GM19238 (cell line): ENCODE data around the gene NPTXR.

ENCODE experiments used
- DNase-seq: peaks from one replicate; pipeline ENCODE4 v3.0.0; 2011; ENCODE audit warnings: low spot score; ENCODE audit not compliant: insufficient read length

The NPTXR gene

GRCh38 chr22:38843657-38844314 lies at the start of gene NPTXR:
TSS of gene NPTXR (minus strand) at chr22:38844028.
- DNase-seq, result no peak

- DNase-seq, result no peak
Measured at GRCh38 chr22:38891256-38891655, 47.4 kb upstream of the NPTXR start.

GRCh38 chr22:38890377-38890776 lies 46.5 kb upstream of the NPTXR start:
- DNase-seq, result no peak

- no peak for DNase-seq
Measured at GRCh38 chr22:38886333-38886732, 42.5 kb upstream of the NPTXR start.

- no peak for DNase-seq
Measured at GRCh38 chr22:38882972-38883622, 39.3 kb upstream of the NPTXR start.

- DNase-seq, result no peak
Measured at GRCh38 chr22:38881997-38882879, 38.4 kb upstream of the NPTXR start.

GRCh38 chr22:38881464-38881871 lies 37.6 kb upstream of the NPTXR start:
- no peak for DNase-seq

- no peak for DNase-seq
Measured at GRCh38 chr22:38879961-38880360, 36.1 kb upstream of the NPTXR start.

GRCh38 chr22:38879108-38879729 lies 35.4 kb upstream of the NPTXR start:
- DNase-seq, result no peak

- DNase-seq, result no peak
Measured at GRCh38 chr22:38878001-38878400, 34.2 kb upstream of the NPTXR start.

- no peak for DNase-seq
Measured at GRCh38 chr22:38874529-38875222, 30.8 kb upstream of the NPTXR start.

- DNase-seq, result no peak
Measured at GRCh38 chr22:38873469-38874411, 29.9 kb upstream of the NPTXR start.

- DNase-seq, result no peak
Measured at GRCh38 chr22:38872831-38873248, 29.0 kb upstream of the NPTXR start.

- DNase-seq, result peak; percentile 97
Measured at GRCh38 chr22:38872172-38872830, 28.5 kb upstream of the NPTXR start, which contains the start of gene CBX6. TSS of gene CBX6 (minus strand) at chr22:38872216. CDS start at chr22:38872190, 26 bp downstream.

GRCh38 chr22:38871360-38872171 lies 27.7 kb upstream of the NPTXR start:
- no peak for DNase-seq

GRCh38 chr22:38870791-38871359 lies 27.0 kb upstream of the NPTXR start:
- DNase-seq, result no peak

- DNase-seq, result peak; percentile 68
Measured at GRCh38 chr22:38870312-38870741, 26.5 kb upstream of the NPTXR start.

- no peak for DNase-seq
Measured at GRCh38 chr22:38869663-38870062, 25.8 kb upstream of the NPTXR start.
